Measurements from ENCODE around the gene TLK1.

GRCh38 chr2:171208657-171209056 is 48.0 kb upstream of the TLK1 start:
- TF ChIP-seq CTCF (conservative IDR thresholded peaks at IDR 0.05; ENCODE audit: low read length) (no peak), EZH2phosphoT487 (IDR thresholded peaks at IDR 0.05; ENCODE audit: borderline replicate concordance, low read depth, low read length) (no peak)
